HG03159 (cell line): ENCODE measurements around the gene LMAN2.

Source experiments
- ATAC-seq: cut with Tn5 transposase; IDR thresholded peaks from one replicate; pipeline ENCODE4 v1.9.1; 2021; ENCODE audit warnings: mild to moderate bottlenecking, moderate library complexity; ENCODE audit not compliant: unreplicated experiment

The LMAN2 gene, protein sequence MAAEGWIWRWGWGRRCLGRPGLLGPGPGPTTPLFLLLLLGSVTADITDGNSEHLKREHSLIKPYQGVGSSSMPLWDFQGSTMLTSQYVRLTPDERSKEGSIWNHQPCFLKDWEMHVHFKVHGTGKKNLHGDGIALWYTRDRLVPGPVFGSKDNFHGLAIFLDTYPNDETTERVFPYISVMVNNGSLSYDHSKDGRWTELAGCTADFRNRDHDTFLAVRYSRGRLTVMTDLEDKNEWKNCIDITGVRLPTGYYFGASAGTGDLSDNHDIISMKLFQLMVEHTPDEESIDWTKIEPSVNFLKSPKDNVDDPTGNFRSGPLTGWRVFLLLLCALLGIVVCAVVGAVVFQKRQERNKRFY

DNA sequence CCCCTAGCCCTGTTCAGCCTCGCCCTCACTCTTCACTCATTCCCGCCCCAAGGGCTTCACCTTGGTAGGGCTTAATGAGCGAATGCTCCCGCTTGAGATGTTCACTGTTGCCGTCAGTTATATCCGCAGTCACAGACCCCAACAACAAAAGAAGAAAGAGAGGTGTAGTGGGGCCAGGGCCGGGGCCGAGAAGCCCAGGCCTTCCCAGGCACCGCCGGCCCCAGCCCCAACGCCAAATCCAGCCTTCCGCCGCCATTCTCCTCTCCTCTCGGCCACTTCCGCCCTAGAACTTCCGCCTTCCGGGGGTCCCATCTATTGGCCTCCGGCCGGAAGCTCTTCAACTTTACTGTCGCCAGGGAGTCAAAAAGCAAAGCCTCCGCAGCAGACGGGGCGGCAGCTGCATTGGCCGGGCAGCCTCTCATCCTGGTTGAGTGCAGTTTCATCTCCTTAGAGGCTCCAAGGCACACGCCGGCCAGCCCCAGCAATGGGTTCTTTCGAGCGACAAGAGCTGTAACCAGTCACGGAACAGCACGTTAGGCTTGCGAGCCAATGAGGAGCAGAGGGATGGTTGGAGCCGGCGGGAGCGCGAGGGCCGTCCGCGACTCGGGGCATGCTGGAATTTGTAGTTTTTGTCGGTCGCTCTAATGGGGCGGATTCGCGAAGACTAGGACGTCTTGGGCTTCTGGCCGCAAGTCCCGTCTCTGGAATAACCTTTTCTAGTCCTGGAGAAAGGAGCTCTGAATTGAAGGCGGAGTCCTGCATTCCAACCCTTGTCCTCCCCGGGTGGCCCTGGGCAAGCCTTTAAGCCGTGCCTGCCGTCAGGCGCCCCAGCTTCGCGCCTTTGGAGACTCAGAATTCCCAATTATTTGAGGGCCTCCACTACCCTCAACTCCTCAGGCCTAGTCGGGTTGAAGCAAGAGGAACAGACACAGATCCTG lies at the start of gene LMAN2:
Gene LMAN2 (minus strand): TSS at position 277 of the 938 bp plus-strand sequence. CDS start 21 bp downstream, at position 256.
- ATAC-seq, result peak; percentile 90

DNA sequence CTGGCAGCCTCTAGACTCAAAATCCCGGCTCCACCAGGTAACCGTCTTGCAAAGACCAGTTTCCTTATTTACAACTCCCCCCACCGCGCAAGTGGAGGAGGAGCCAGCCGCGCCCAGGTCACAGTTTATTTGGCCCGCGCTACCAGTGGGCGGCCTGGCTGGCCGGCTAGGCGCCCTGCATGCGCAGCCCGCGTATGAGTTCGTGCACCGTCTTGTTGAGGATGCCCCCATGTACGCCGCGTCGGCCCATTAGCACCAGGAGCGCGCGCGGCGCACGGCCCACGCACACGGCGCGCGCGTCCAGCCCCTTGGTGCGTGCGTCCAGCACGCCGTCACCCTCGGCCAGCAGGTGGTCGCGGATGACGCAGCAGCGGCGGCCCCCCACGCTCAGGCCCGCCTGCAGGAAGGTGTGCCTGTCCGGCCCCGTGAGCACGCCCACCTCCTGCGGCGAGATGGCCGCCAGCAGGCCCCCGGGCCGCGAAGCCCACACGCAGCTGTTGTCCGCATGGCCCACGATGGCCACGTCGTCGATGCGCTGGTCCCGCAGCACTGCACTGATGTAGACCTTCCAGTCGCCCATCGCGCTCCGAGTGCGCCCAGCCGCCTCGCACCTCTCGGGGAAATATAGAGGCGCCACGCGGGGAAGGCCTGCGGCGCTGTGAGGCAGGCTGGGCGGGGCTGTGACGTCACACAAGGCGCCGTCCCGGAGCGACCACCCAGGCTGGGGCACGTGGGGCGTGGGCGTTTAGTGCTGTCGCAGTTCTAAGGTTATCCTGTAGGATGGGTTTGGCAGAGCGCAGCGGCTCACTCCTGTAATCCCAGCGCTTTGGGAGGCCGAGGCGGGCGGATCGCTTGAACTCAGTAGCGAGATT lies 48.8 kb upstream of the LMAN2 start, which contains the start of gene PFN3:
Gene PFN3 (minus strand): TSS at position 665 of the 872 bp plus-strand sequence. CDS start 85 bp downstream, at position 580.
- ATAC-seq, result no peak

DNA sequence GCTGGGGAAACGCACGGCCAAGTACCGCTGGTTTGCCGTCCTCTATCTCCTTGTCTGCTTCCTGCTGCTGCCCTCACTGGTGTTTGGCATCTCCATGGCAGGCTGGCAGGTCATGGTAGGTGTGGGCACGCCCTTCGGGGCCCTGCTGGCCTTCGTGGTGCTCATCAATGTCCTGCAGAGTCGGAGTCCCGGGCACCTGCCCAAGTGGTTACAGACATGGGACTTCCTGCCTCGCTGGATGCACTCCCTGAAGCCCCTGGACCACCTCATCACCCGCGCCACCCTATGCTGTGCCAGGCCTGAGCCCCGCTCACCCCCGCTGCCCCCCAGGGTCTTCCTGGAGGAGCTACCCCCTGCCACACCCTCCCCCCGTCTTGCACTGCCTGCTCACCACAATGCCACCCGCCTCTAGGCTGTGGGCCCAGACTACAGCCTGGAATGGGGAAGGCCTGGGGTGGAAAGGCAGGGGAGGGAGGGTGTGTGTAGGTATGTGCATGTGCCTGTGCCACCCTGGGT lies 46.5 kb upstream of the LMAN2 start:
- no peak for ATAC-seq

DNA sequence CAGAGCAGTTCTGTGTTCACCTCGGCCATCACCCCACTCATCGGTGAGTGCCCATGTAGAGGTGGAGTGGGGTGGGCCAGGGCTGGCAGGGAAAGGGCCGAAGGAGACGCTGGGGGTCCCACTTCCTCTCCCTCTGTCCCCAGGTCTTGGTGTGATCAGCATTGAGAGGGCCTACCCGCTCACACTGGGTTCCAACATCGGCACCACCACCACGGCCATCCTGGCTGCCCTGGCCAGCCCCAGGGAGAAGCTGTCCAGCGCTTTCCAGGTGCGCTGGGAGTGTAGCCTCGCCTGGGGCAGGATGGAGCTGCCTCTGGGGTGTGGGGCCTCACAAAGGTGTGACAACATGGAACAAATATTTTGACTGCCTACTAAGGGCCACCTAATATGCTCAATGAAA lies 45.3 kb upstream of the LMAN2 start:
- ATAC-seq, result no peak

DNA sequence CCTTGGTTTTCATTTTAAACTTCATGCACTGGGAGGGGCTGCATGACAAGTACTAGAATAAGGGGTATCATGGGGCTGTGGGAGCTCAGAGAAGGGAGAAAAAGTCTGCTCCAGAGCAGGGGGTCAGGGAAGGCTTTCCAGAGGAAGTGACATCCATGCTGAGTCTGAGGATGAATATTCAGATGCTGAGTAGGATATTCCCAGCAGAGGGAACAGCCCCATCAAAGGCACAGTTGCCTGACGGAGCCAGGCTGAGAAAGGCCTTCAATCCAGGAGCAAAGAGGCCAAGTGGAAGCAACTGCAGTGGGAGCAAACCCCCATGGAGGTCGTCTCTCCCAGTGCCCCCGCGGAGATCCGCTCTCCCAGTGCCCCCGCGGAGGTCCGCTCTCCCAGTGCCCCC lies 44.6 kb upstream of the LMAN2 start:
- no peak for ATAC-seq

DNA sequence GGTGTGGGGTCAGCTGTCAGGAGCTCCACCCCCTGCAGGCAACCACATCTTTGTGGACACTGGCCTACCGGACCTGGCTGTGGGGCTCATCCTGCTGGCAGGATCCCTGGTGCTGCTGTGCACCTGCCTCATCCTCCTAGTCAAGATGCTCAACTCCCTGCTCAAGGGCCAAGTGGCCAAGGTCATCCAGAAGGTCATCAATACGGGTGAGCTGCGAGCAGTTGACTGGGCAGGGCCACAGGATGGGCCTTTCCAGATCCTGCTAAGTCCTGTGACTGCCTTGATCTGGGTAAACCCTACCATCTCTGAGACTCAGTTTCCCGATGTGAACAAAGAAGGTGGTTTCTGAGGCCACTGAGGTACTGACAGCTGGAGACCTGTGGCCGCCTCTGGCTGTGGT lies 42.5 kb upstream of the LMAN2 start:
- ATAC-seq, result no peak

DNA sequence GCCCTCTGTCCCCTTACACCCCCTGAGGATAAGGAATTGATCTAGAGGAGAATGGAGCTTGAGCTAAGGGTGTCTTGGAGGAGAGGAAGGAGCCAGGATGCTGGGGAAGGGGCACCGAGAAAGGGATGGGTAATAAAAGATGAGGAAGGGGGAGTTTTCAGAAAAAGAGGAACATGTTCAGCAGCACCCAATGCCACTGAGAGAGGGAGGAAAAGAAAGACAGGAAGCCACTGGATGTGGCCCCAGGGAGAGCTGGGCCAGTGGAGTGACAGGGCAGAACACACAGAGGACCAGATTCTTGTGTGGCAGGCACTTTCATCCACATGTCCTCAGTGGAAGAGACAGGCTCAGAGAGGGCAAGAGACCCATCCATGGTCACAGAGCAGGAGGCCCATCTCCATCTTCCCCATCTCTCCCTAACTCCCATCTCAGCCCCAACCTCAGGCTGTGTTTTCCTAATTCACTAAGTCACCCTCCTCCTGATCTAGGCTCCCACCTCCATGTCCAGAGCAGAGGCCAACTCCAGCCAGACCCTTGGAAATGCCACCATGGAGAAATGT lies 41.8 kb upstream of the LMAN2 start:
- ATAC-seq, result no peak

DNA sequence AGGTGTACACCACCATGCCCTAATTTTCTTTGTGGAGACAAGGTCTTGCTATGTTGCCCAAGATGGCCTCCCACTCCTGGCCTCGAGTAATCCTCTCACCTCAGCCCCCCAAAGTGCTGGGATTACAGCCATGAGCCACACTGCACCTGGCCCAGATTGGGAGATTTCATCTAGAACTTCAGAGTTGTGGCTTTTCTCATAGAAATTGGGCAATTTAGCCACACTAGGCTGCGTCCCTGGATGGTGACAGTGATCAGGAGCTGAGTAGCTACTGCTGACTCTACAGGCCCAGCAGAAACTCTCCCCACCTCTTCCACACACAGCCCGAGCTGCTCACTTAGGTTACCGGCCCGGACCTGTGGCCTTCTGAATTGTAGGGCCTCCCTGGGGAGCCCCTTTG lies 41.3 kb upstream of the LMAN2 start:
- ATAC-seq, result no peak

DNA sequence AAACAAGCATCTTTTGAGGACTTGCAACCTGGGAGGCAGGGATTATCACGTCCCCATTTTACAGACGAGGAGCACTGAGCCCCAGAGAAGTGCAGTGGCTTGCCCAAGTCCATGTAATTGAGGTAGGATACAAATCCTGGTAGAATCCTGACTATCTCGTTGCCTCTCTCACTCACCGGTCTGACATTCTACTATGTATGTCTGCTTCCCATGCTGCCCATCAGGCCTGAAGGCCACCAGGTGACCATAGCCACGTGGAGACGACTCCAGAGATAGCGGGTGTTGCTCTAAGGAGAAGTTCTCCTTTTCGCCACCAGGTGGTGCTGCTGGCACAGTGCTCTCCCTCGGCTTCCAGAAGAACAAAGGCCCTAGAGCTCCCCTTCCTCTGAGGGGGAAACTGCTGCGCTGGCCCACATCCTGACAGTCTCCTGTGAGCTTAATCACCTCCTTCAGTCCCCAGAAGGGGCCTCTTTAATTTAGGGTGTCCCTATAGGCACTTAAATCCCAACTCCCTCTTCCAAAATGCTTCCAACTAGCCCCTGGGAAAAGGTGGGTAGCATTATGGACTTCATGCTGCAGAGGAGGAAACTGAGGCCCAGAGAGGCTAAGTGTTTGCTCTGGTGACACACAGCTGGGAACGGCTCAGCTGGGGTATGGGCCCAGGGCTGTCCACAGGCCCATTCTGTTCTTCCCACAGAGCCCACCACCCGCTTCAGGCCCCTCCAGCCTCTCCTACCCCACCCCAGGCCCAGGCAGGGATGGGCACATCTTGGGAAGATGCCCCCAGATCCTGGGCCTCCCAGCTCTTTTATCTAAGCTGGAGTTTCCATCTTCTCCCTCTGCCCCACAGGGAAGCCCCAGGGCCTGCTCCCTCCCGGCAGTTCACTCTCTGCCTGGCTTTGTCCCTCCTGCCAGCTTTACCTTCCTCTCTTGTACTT lies 39.2 kb upstream of the LMAN2 start:
- ATAC-seq, result no peak

DNA sequence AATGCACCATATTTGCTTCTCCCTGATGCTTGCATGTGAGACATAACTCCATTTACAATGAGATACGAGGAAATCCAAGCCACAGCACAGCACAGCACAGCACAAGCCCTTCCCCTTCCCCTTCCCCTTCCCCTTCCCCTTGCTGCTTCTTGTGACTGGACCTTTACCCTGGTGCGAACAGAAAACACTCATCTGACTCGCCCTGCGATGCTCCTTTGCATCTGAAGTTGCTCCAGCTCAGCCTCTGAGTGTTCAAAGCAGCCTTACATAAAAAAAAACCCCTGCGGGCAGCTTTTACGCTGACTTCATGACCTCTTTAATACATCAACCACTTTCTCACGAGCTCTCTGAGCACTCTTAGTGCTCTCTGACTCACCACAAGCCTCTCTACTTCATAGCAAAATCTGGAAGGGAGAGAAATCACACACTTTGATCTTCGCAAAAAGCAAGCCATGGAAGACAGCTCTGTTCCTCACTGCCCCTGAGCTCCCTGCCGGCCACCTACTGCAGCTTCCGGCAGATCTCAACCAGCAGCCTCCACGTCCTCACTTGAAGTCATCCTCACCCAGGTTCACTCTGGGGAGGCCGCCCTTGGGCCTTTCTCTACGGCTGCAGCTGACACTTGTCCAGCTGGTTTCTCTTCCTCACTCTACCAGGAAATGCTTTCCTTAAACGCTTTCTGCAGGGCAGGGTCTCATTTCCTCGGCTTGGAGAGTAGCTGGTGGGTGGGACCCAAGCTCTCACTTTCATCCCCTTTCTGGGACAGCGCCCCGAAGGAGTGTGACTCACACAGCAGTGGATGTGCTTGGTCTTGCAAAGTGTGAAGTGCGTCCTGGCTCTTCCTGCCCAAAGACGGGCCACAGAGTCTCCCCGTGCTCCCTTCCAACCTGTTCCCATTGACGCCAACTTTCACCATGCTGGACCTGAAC lies 38.0 kb upstream of the LMAN2 start:
- no peak for ATAC-seq

DNA sequence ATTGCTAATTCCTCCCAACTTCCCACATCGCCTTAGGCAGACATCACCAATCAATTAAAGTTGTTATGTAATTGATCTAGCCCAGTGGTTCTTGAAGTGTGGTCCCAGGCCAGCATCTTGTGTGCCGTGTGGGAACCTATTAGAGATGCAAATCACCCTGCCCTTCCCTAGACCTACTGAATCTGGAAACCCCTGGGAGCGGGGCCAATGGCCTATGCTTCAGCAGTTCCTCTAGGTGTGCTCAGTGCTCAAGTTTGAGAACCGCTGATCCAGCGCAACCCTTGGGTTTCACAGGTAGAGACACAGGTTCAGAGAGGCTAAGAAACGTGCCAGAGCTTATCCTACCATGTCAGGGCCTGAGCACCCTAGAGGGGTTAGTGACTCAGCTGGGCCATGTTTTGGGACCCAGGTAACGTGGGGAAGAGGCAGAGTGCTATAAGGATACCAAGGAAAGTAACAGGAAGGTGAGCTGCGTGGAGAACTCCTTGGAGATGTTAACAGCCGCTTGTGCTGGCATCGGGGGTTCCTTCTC lies 37.1 kb upstream of the LMAN2 start:
- ATAC-seq, result no peak

DNA sequence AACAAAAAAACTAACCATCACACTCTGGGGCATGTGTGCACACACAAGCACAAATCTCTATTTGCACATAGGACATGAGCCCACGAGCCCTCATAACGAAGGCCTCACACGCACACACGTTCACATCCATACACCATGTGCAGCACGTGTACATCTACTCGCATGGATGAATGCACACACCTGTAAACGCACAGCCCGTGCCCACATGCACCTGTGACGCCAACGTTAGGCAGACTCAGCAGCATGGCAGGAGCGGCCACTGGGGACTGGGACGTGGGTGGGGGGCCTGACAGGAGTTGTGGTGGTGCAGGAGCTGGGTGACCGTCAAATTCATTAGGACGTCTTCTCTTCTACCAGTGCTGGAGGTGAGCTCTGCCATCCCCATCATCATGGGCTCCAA lies 35.9 kb upstream of the LMAN2 start:
- no peak for ATAC-seq

DNA sequence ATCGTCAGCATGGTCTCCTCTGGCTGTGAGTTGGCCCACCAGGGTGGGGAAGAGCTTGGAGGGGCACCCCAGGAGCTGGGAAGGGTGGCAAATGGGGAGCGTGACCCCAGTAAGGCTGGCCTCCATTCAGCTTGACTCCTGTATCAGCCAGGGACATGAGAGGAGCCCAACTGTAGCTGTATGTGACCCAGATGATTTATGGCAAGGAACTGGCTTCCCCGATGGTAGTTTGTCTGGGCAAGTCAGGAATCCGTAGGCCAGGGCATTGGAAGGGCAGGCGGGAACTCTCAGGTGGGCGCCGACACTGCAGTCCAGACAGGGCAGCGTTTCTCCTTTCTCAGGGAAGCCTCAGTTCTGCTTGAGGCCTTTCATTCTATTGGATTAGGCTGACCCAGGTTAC lies 35.1 kb upstream of the LMAN2 start:
- ATAC-seq, result no peak

DNA sequence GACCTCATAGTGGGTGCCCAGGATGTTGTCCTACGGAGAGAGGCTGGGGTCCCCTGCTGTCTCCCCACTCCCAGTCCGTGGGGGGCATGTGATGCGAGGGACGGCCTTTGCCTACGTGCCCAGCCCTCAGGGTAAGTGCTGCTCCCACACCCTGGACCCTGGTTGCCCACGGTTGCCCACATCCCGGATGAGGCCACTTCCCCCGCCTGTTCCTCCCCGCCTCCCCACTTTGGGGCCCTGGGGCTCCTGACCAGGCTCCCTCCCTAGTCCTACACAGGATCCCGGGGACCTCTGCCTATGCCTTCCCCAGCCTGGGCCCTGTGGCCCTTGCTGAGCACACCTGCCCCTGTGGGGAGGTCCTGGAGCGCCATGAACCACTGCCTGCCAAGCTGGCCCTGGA lies 34.3 kb upstream of the LMAN2 start:
- ATAC-seq, result no peak

DNA sequence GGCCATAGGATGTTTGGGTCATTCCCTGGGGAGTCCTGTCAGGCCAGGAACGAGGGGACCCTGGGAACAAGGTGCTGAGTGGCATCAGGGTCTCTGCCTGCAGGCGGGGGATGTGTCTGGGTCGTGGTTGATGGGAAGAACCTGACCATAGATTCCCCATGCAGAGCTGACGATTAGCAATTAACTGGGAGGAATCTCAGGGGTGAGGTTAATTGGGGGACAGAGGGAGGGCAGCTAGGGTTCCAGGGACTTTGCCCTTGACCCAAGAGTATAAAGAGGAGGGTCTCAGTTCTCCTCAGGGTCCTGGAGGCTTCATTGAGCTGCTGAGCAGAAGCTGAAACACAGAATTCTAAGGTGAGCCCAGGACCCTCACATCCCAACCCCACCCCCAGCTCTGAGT lies 32.7 kb upstream of the LMAN2 start, which contains the start of gene SLC34A1:
Gene SLC34A1 (plus strand): TSS at position 301 of the 400 bp plus-strand sequence. CDS start 1,308 bp downstream, outside the sequence.
- no peak for ATAC-seq

DNA sequence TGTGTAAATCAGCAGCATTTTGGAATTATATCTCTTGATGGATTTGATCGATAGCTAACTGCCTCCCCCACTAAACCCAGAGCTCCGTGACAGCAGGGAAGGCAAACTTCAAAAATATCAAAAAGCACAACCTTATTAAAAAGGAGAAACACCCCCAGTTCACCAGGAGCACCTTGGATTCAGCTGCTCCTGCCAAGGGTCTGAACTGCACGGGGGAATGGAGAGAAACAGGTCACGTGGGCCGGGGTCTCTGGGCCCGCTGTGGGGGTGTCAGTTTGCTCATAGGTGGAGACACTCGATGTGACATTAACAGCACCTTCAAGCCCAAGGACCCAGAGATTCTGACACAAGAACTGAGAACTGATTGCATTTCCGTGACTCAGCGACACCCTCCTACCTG lies 31.7 kb upstream of the LMAN2 start:
- ATAC-seq, result no peak

DNA sequence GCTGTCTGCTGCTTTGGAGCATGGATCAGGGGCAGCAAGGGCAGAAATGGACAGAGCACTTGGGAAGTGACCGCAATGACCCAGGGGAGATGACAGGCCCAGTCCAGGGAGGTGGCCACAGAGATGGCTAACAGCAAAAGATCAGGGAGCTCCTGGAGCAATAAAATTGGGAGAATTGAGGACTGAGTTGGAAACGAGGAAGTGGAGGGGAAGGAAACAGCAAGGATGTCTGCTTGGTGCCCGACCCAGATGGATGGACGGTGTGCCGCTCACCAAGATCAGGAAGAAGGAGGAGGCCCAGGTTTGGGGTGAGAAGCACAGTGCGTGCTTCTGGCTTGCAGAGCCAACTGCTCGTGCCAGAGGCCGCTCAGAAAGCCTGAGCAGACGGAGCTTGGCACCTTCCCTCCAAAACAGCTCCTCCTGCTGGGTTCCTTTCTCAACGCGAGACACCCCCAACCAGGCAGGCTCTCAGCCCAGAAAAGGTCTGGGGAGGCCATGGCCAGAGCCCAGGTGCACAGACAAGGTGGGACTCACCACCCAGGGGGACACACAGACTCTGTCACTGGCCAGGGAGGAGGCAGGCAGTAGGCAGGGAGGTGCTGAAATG lies 31.1 kb upstream of the LMAN2 start:
- ATAC-seq, result no peak

DNA sequence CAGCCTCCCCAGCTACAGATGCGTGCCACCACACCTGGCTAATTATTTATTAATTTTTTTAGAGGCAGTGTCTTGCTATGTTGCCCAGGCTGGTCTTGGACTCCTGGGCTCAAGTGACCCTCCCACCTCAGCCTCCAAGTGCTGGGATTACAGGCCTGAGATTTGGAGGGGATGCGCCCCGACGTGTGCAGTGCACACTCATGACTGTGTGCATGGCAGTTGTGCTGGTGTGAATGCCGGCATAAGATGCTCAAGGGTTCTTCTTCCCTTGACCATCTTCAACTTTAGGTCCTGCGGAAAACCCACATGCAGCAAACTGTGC lies 29.3 kb upstream of the LMAN2 start:
- no peak for ATAC-seq
